ENCODE results near the gene RDH11.

- TF ChIP-seq CTCF (IDR thresholded peaks at IDR 0.05) (no peak), POLR2A (IDR thresholded peaks at IDR 0.05) (no peak)
Measured at GRCh38 chr14:67683842-67684241, 11.7 kb downstream of the RDH11 start.

Data from lower leg skin (tissue), 3 donors.